Measurements from ENCODE around the gene SCNN1A. TPM values are rescaled to one million over a fixed set of nuclear protein-coding genes. Genes with fewer than 3 reads are reported as not detected.
A peak's percentile ranks its signal among the peaks of the same experiment; 100 is the strongest.

Gene SCNN1A
- total and polyA plus RNA-seq, 4 experiments from 2014 or later, result 0.24 to 1.3 (median 0.60) TPM

DNA sequence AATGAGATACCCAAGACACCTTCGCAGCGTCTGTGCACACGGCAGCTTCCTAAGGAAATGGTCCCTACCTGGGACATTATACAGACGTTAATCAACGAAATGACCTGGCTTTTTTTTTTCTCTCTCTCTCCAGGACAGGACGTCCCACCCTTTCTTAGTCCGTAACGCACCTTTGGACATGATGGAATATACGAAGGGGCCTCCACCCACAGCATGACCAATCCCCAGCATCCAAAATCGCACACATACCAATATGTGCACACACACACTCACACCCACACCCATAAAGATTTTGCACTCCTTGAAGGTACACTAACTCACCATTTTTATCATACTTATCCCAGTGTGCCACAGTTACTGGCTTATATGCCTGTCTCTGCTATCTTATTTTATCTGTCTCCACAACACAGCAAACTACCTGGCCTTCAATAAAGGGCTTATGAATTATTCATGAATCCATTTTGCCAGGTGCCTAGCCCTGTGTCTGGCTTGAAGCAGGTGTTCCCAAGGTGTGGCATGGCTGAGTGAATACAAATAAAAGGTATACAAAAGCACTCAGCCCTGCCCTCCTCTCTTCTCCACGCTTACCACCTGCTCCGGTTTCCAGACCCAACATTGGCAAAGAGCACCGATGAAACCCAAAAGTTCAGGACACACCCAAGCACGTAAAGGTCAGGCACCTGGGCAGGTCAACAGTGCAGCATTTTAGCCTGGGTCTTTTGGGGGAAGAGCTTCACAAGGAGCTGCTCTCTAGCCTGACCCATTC, 2.2 kb downstream of the SCNN1A start:
- Mint-ChIP-seq H3K4me1 (peaks cover 8 to 47% (median 28%) of the 10 kb centered on the region in 4 donors), H3K27ac (peak overlapping the region in 3 of 7 donors; percentile 77 to 86 (median 85)), H3K27me3 (no peaks in the 10 kb centered on the region), H3K4me3 (peak overlapping the region in 1 of 8 donors; percentile 45), H3K9me3 (no peaks in the 10 kb centered on the region), H3K36me3 (no peaks in the 10 kb centered on the region)
- Histone ChIP-seq H3K9me3 (ENCODE audit: control insufficient read depth in 1 of 2, low read length in 2 of 2) (no peaks in the 10 kb centered on the region), H3K27me3 (ENCODE audit: insufficient read depth, low read length) (no peaks in the 10 kb centered on the region), H3K36me3 (ENCODE audit: insufficient read depth, low read length) (no peaks in the 10 kb centered on the region), H3K4me3 (ENCODE audit: low read length in 2 of 2) (no peak overlapping the region), H3K27ac (ENCODE audit: low read depth, low read length) (no peak overlapping the region), H3K4me1 (ENCODE audit: insufficient read depth, low read length) (peaks cover 30% of the 10 kb centered on the region)
- ChIA-PET POLR2A (ENCODE audit: partially characterized antibody) (interaction anchor here (0.6 to 2.2 kb wide), 4 partner anchors 10 to 97 kb away, joined by 3 to 8 read pairs (median 4); partner anchors contain the start of gene VAMP1), CTCF (ENCODE audit: partially characterized antibody) (interaction anchor here (3.0 to 11.1 kb wide), 3 partner anchors 38 to 46 kb away, joined by 10 to 268 read pairs (median 10); no protein-coding TSS in a partner anchor)
- intact Hi-C loops (cut with micrococcal nuclease), result no loop called here
- no peak for DNase-seq

DNA sequence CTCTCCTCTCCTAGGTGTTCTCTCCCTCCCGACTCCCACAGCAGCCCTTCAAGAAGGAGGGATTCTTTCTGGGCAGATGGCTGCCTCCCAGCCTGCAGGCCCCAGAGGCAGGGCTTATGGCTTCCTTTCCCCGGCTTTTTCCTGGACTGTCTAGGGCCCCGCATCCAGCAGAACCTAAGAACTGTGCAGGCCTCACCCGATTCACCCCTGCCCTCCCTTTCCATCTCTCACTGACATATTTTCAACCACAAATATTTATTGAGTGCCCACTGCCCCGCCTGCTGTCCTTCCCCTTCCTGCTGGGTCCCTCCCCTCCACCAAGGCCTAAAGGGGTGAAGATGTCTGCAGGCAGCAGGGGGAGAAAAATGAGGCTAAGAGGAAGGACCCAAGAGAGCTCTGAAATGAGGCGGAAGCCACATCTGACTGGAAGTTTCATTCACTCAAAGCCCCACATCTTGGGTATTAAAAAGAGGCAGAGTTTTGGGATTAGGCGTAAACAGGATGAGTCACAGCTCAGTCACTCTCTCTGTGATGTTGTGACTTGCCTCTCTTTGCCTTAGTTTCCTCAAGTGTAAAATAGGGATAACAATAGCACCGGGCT, 2.9 kb downstream of the SCNN1A start:
- Histone ChIP-seq H3K9me3 (ENCODE audit: control insufficient read depth in 1 of 2, low read length in 2 of 2) (no peaks in the 10 kb centered on the region), H3K27me3 (ENCODE audit: insufficient read depth, low read length) (no peaks in the 10 kb centered on the region), H3K4me1 (ENCODE audit: insufficient read depth, low read length) (peaks cover 35% of the 10 kb centered on the region), H3K27ac (ENCODE audit: low read depth, low read length) (no peak overlapping the region), H3K4me3 (ENCODE audit: low read length in 2 of 2) (no peak overlapping the region), H3K36me3 (ENCODE audit: insufficient read depth, low read length) (no peaks in the 10 kb centered on the region)
- Mint-ChIP-seq H3K27me3 (no peaks in the 10 kb centered on the region), H3K4me3 (no peak overlapping the region), H3K9me3 (no peaks in the 10 kb centered on the region), H3K4me1 (peaks cover 11 to 52% (median 30%) of the 10 kb centered on the region in 4 donors), H3K36me3 (no peaks in the 10 kb centered on the region), H3K27ac (peak overlapping the region in 3 of 7 donors; percentile 9 to 85 (median 77))
- CTCF ChIA-PET (ENCODE audit: partially characterized antibody), result interaction anchor here (1.3 to 11.1 kb wide), 3 partner anchors 39 to 49 kb away, joined by 3 to 268 read pairs (median 10); no protein-coding TSS in a partner anchor
- DNase-seq, result peak in 1 of 5 donors; percentile 10
- intact Hi-C loops (cut with micrococcal nuclease), result no loop called here
- POLR2A ChIA-PET (ENCODE audit: partially characterized antibody), result interaction anchor here (0.6 to 1.0 kb wide), 2 partner anchors 33 to 37 kb away, joined by 3 read pairs; no protein-coding TSS in a partner anchor

DNA sequence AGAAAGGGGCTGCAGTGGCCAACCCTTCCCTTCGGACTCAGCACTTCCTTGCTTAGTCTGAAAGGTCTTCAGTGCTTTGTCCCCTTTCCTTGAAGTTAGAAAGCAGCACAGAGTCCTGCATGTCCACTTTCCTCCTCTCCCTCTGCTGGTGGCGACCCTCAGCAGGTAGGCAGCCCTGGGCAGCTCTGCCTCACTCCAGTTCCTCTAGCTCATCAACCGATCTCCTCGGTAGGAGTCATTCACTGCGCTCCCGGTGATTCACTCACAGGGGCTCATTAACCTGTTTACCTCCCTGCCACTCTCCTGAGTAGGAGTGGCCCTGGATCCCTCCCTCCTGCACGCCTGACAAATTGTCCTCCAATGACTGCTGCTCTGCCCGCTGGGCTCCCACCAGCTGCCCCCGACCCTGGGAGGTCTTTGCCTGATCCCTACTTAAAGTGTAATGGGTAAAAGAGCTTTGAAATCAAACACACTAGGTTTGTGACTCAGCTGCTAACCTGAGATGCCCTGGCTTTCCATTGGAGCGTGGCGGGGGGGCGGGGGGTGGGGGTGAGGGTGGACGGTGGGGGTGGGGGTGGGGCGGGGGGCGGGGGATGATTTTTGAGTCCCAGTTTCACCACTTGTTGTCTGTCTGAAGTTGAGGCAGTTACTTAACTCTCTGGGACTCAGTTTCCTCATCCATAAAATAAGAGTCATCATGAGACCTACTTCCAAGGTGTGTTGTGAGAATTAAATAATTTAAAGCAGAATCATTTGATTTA, 4.2 kb downstream of the SCNN1A start:
- intact Hi-C loops (cut with micrococcal nuclease), result no loop called here
- no peak overlapping the region for H3K4me3 Mint-ChIP-seq
- no peaks in the 10 kb centered on the region for H3K9me3 ChIP-seq (ENCODE audit: control insufficient read depth in 1 of 2, low read length in 2 of 2)
- no peaks in the 10 kb centered on the region for H3K27me3 ChIP-seq (ENCODE audit: insufficient read depth, low read length)
- no peaks in the 10 kb centered on the region for H3K36me3 Mint-ChIP-seq
- no peaks in the 10 kb centered on the region for H3K27me3 Mint-ChIP-seq
- H3K27ac Mint-ChIP-seq, result peak overlapping the region in 2 of 7 donors; percentile 27 to 50
- H3K9me3 Mint-ChIP-seq, result no peaks in the 10 kb centered on the region
- no peaks in the 10 kb centered on the region for H3K36me3 ChIP-seq (ENCODE audit: insufficient read depth, low read length)
- no peak overlapping the region for H3K4me3 ChIP-seq (ENCODE audit: low read length in 2 of 2)
- H3K4me1 ChIP-seq (ENCODE audit: insufficient read depth, low read length), result peaks cover 26% of the 10 kb centered on the region
- DNase-seq, result no peak
- ChIA-PET CTCF (ENCODE audit: partially characterized antibody) (interaction anchor here (0.6 to 11.1 kb wide), 6 partner anchors 38 to 166 kb away, joined by 3 to 268 read pairs (median 3); no protein-coding TSS in a partner anchor), POLR2A (ENCODE audit: partially characterized antibody) (interaction anchor here (0.7 to 1.7 kb wide), 3 partner anchors 8 to 31 kb away, joined by 3 to 4 read pairs (median 4); no protein-coding TSS in a partner anchor)
- H3K27ac ChIP-seq (ENCODE audit: low read depth, low read length), result no peak overlapping the region
- peaks cover 6 to 46% (median 21%) of the 10 kb centered on the region in 4 donors for H3K4me1 Mint-ChIP-seq

DNA sequence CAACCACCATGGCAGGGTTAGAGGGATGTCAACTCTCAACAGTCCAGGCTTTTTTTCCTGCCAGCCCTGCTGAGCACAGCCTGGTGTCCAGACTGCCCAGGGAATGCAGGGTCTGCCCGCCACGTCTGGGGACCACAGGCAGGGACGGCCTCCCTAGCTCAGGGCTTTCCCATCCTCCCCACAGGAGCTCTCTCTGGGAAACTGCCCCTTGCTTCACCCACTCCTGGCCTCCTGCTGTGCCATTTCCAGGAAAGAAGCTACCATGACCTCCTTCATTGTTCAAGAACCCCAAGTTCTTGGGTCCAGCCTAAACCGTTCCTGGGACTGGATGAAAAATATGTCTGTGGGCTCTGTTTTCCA, 4.8 kb downstream of the SCNN1A start:
- H3K27ac Mint-ChIP-seq, result peak overlapping the region in 1 of 7 donors; percentile 50
- peaks cover 6 to 41% (median 18%) of the 10 kb centered on the region in 4 donors for H3K4me1 Mint-ChIP-seq
- Histone ChIP-seq H3K36me3 (ENCODE audit: insufficient read depth, low read length) (no peaks in the 10 kb centered on the region), H3K4me3 (ENCODE audit: low read length in 2 of 2) (no peak overlapping the region), H3K27ac (ENCODE audit: low read depth, low read length) (no peak overlapping the region), H3K4me1 (ENCODE audit: insufficient read depth, low read length) (peaks cover 21% of the 10 kb centered on the region), H3K9me3 (ENCODE audit: control insufficient read depth in 1 of 2, low read length in 2 of 2) (no peaks in the 10 kb centered on the region), H3K27me3 (ENCODE audit: insufficient read depth, low read length) (no peaks in the 10 kb centered on the region)
- no peaks in the 10 kb centered on the region for H3K9me3 Mint-ChIP-seq
- DNase-seq, result no peak
- ChIA-PET CTCF (ENCODE audit: partially characterized antibody) (interaction anchor here (0.6 to 11.1 kb wide), 6 partner anchors 26 to 167 kb away, joined by 3 to 268 read pairs (median 4); no protein-coding TSS in a partner anchor), POLR2A (ENCODE audit: partially characterized antibody) (interaction anchor here (1.4 to 1.7 kb wide), 3 partner anchors 24 to 34 kb away, joined by 3 to 4 read pairs (median 4); no protein-coding TSS in a partner anchor)
- H3K36me3 Mint-ChIP-seq, result no peaks in the 10 kb centered on the region
- H3K27me3 Mint-ChIP-seq, result no peaks in the 10 kb centered on the region
- intact Hi-C loops (cut with micrococcal nuclease), result no loop called here
- no peak overlapping the region for H3K4me3 Mint-ChIP-seq

DNA sequence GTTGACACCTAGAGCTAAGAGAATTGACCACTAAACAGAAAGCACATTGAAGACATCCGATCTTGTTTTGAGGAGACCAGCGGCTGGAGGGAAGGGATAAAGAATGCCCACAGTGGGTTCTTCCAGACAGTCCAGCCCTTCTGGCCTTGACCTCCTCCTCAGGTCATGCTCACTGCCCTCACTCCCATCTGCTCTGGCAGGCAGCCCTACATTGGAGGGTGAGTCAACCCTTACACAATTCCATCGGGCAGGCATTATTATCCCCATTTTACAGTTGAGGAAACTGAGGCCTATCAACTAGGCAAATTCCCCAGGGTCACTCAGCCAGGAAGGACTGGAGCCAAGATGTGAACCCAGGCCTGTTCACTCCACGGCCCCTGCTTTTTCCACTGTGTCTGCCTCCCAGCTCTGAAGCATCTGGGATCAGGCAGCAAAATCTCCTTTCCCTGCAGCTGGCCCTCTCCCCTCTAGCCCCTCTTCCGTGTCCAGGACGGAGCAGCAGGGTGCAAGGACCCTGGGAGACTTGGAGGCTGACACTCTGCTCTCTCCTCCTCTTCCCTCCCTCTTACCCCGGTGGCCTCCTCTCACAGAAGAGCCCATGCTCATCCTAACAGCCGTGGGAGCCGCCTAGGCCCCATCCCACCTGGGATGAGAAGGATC, 5.3 kb downstream of the SCNN1A start:
- intact Hi-C loops (cut with micrococcal nuclease), result no loop called here
- POLR2A ChIA-PET (ENCODE audit: partially characterized antibody), result interaction anchor here (1.4 to 1.7 kb wide), 3 partner anchors 24 to 34 kb away, joined by 3 to 4 read pairs (median 4); no protein-coding TSS in a partner anchor
- H3K4me3 Mint-ChIP-seq, result no peak overlapping the region
- Histone ChIP-seq H3K27ac (ENCODE audit: low read depth, low read length) (no peak overlapping the region), H3K27me3 (ENCODE audit: insufficient read depth, low read length) (no peaks in the 10 kb centered on the region), H3K9me3 (ENCODE audit: control insufficient read depth in 1 of 2, low read length in 2 of 2) (no peaks in the 10 kb centered on the region), H3K4me1 (ENCODE audit: insufficient read depth, low read length) (peaks cover 21% of the 10 kb centered on the region), H3K4me3 (ENCODE audit: low read length in 2 of 2) (no peak overlapping the region), H3K36me3 (ENCODE audit: insufficient read depth, low read length) (no peaks in the 10 kb centered on the region)
- no peaks in the 10 kb centered on the region for H3K9me3 Mint-ChIP-seq
- CTCF ChIA-PET (ENCODE audit: partially characterized antibody), result interaction anchor here (1.0 to 11.1 kb wide), 5 partner anchors 26 to 47 kb away, joined by 3 to 268 read pairs (median 4); no protein-coding TSS in a partner anchor
- H3K4me1 Mint-ChIP-seq, result peaks cover 6 to 39% (median 17%) of the 10 kb centered on the region in 4 donors
- no peaks in the 10 kb centered on the region for H3K36me3 Mint-ChIP-seq
- no peaks in the 10 kb centered on the region for H3K27me3 Mint-ChIP-seq
- DNase-seq, result no peak
- no peak overlapping the region for H3K27ac Mint-ChIP-seq

DNA sequence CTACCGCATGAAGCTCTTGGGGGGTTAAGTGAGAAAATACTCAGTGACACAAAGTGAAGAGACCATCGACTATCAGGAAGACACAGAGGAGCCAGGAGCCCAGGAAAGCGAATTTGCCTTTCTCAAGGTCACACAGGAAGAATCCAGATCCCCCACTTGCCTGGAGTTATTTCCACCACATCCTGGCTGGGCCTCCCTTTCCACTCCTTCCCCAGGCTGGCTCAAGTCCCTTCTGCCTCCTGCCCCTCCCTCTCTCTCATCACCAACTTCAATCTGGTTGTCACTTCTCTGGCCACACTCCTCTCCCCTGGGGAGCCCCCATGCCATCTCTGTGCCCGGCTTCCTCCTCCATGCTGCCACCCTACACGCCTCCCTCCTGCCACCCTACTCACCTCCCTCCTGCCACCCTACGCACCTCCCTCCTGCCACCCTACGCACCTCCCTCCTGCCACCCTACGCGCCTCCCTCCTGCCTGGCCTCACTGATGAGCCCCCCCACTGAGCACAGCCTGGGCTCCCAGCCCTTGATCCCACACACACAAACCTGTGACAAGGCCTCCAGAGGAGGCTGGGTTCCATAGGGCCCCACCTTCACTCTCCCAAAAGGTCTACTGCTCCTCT, 6.3 kb downstream of the SCNN1A start:
- no peaks in the 10 kb centered on the region for H3K27me3 Mint-ChIP-seq
- H3K36me3 ChIP-seq (ENCODE audit: insufficient read depth, low read length), result no peaks in the 10 kb centered on the region
- no peaks in the 10 kb centered on the region for H3K36me3 Mint-ChIP-seq
- peaks cover 8 to 44% (median 21%) of the 10 kb centered on the region in 4 donors for H3K4me1 Mint-ChIP-seq
- CTCF ChIA-PET (ENCODE audit: partially characterized antibody), result interaction anchor here (1.1 to 14.3 kb wide), 5 partner anchors 25 to 169 kb away, joined by 3 to 268 read pairs (median 70); partner anchors contain the start of gene TNFRSF1A
- no peaks in the 10 kb centered on the region for H3K9me3 ChIP-seq (ENCODE audit: control insufficient read depth in 1 of 2, low read length in 2 of 2)
- H3K27ac Mint-ChIP-seq, result peak overlapping the region in 3 of 7 donors; percentile 5 to 83 (median 19)
- peaks cover 27% of the 10 kb centered on the region for H3K4me1 ChIP-seq (ENCODE audit: insufficient read depth, low read length)
- no peak overlapping the region for H3K4me3 ChIP-seq (ENCODE audit: low read length in 2 of 2)
- H3K9me3 Mint-ChIP-seq, result no peaks in the 10 kb centered on the region
- H3K27ac ChIP-seq (ENCODE audit: low read depth, low read length), result no peak overlapping the region
- no peak for DNase-seq
- H3K4me3 Mint-ChIP-seq, result no peak overlapping the region
- POLR2A ChIA-PET (ENCODE audit: partially characterized antibody), result interaction anchor here (1.4 to 7.5 kb wide), 2 partner anchors 28 to 33 kb away, joined by 3 to 250 read pairs; partner anchors contain the start of gene TNFRSF1A
- no peaks in the 10 kb centered on the region for H3K27me3 ChIP-seq (ENCODE audit: insufficient read depth, low read length)
- intact Hi-C loops (cut with micrococcal nuclease), result no loop called here
